Measurements from ENCODE around the gene MMP11. TPM values are rescaled to one million over a fixed set of nuclear protein-coding genes. Genes with fewer than 3 reads are reported as not detected.

MMP11 gene
- polyA plus RNA-seq, 3 donors: not detected

- no peaks in the 10 kb centered on the region for H3K27me3 ChIP-seq (ENCODE audit: control insufficient read depth in 2 of 2, insufficient read depth in 2 of 2, low read length in 2 of 2)
- no peak overlapping the region for H2AFZ ChIP-seq (ENCODE audit: insufficient read depth, low read depth, low read length, poor library complexity, severe bottlenecking)
- H3K4me1 ChIP-seq (ENCODE audit: control insufficient read depth in 1 of 2, insufficient read depth in 2 of 2, low read length in 2 of 2): peaks cover 4 to 5% of the 10 kb centered on the region in 2 donors
- no peak overlapping the region for H3K27ac ChIP-seq (ENCODE audit: low read depth in 1 of 2, low read length in 2 of 2)
- no peak overlapping the region for H3K4me2 ChIP-seq (replicated peaks; ENCODE audit: extremely low read depth, low read length, poor library complexity, severe bottlenecking)
- H3K4me3 ChIP-seq (replicated peaks in 1 of 3; ENCODE audit: low read depth in 2 of 3, low read length in 3 of 3): no peak overlapping the region
- intact Hi-C loops (cut with micrococcal nuclease): no loop called here
- Mint-ChIP-seq H3K27me3 (ENCODE audit: low read depth in 3 of 3) (peaks cover 0 to under 1% (median 0%) of the 10 kb centered on the region in 3 donors), H3K4me3 (no peak overlapping the region), H3K27ac (peak overlapping the region in 3 of 7 donors; percentile 19 to 66 (median 36)), H3K36me3 (peaks cover 85 to 99% of the 10 kb centered on the region in 2 donors), H3K9me3 (no peaks in the 10 kb centered on the region), H3K4me1 (peaks cover 8% of the 10 kb centered on the region)
- H3K9me3 ChIP-seq (replicated peaks in 1 of 2; ENCODE audit: control insufficient read depth in 1 of 2, insufficient read depth in 1 of 2, low read length in 2 of 2): no peaks in the 10 kb centered on the region
- DNase-seq: no peak
- peaks cover 72 to 100% of the 10 kb centered on the region in 2 donors for H3K36me3 ChIP-seq (replicated peaks in 1 of 2; ENCODE audit: control insufficient read depth in 1 of 2, insufficient read depth in 2 of 2, low read length in 2 of 2)
- H4K20me1 ChIP-seq (ENCODE audit: insufficient read depth, low read length): no peaks in the 10 kb centered on the region
- no peak overlapping the region for H3K9ac ChIP-seq (ENCODE audit: insufficient read depth, low read length, poor library complexity, severe bottlenecking)
- no peaks in the 10 kb centered on the region for H3K79me2 ChIP-seq (ENCODE audit: insufficient read depth, low read length)
- WGBS (ENCODE audit: insufficient coverage): 45% methylated on average over 4 of the region's 4 CpGs
- no peak for TF ChIP-seq CTCF (IDR thresholded peaks at IDR 0.05)
Measured at GRCh38 chr22:23820748-23821211, 48.1 kb downstream of the MMP11 start.

GRCh38 chr22:23822101-23822671, 49.5 kb downstream of the MMP11 start:
- Histone ChIP-seq H3K4me2 (replicated peaks; ENCODE audit: extremely low read depth, low read length, poor library complexity, severe bottlenecking) (no peak overlapping the region), H3K27me3 (ENCODE audit: control insufficient read depth in 2 of 2, insufficient read depth in 2 of 2, low read length in 2 of 2) (no peaks in the 10 kb centered on the region), H2AFZ (ENCODE audit: insufficient read depth, low read depth, low read length, poor library complexity, severe bottlenecking) (no peak overlapping the region), H3K9me3 (replicated peaks in 1 of 2; ENCODE audit: control insufficient read depth in 1 of 2, insufficient read depth in 1 of 2, low read length in 2 of 2) (no peaks in the 10 kb centered on the region), H3K79me2 (ENCODE audit: insufficient read depth, low read length) (no peaks in the 10 kb centered on the region), H3K4me1 (ENCODE audit: control insufficient read depth in 1 of 2, insufficient read depth in 2 of 2, low read length in 2 of 2) (peaks cover 4 to 5% of the 10 kb centered on the region in 2 donors), H3K27ac (ENCODE audit: low read depth in 1 of 2, low read length in 2 of 2) (no peak overlapping the region), H3K9ac (ENCODE audit: insufficient read depth, low read length, poor library complexity, severe bottlenecking) (no peak overlapping the region), H4K20me1 (ENCODE audit: insufficient read depth, low read length) (no peaks in the 10 kb centered on the region), H3K4me3 (replicated peaks in 1 of 3; ENCODE audit: low read depth in 2 of 3, low read length in 3 of 3) (no peak overlapping the region), H3K36me3 (replicated peaks in 1 of 2; ENCODE audit: control insufficient read depth in 1 of 2, insufficient read depth in 2 of 2, low read length in 2 of 2) (peaks cover 71 to 100% of the 10 kb centered on the region in 2 donors)
- no peaks in the 10 kb centered on the region for H3K9me3 Mint-ChIP-seq
- H3K27me3 Mint-ChIP-seq (ENCODE audit: low read depth in 3 of 3): peaks cover 0 to 2% (median 0%) of the 10 kb centered on the region in 3 donors
- 96% methylated on average over 6 of the region's 6 CpGs for WGBS (ENCODE audit: insufficient coverage)
- no peak overlapping the region for H3K4me3 Mint-ChIP-seq
- H3K36me3 Mint-ChIP-seq: peaks cover 85 to 99% of the 10 kb centered on the region in 2 donors
- H3K4me1 Mint-ChIP-seq: peaks cover 8% of the 10 kb centered on the region
- TF ChIP-seq CTCF (IDR thresholded peaks at IDR 0.05): no peak
- DNase-seq: no peak
- H3K27ac Mint-ChIP-seq: peak overlapping the region in 1 of 7 donors; percentile 55
- intact Hi-C loops (cut with micrococcal nuclease): no loop called here

All from CD14-positive monocyte (primary cell).